Activated naive CD4-positive, alpha-beta T cell treated with anti-CD3 and anti-CD28 coated beads, Interleukin-2, amount 50 U/mL, for 16 hours (primary cell): ENCODE results near the gene ENTPD1.

Source experiments
- DNase-seq: peaks from one replicate; pipeline ENCODE4 v3.0.0-alpha.2; 2020

Gene ENTPD1

GRCh38 chr10:95833042-95833610 lies 77.2 kb downstream of the ENTPD1 start:
- DNase-seq = no peak

- DNase-seq = no peak
Measured at GRCh38 chr10:95834406-95834805, 78.4 kb downstream of the ENTPD1 start.

GRCh38 chr10:95835149-95835860 lies 79.3 kb downstream of the ENTPD1 start:
- DNase-seq = no peak

GRCh38 chr10:95835911-95836310 lies 79.9 kb downstream of the ENTPD1 start:
- DNase-seq = no peak

- no peak for DNase-seq
Measured at GRCh38 chr10:95836610-95837355, 80.8 kb downstream of the ENTPD1 start.

- no peak for DNase-seq
Measured at GRCh38 chr10:95837356-95837776, 81.4 kb downstream of the ENTPD1 start.

- no peak for DNase-seq
Measured at GRCh38 chr10:95837783-95838182, 81.8 kb downstream of the ENTPD1 start.

GRCh38 chr10:95840121-95840520 lies 84.2 kb downstream of the ENTPD1 start:
- DNase-seq = no peak

GRCh38 chr10:95840681-95841080 lies 84.7 kb downstream of the ENTPD1 start:
- DNase-seq = no peak

GRCh38 chr10:95841661-95842498 lies 85.9 kb downstream of the ENTPD1 start:
- DNase-seq = no peak

- no peak for DNase-seq
Measured at GRCh38 chr10:95845411-95845810, 89.4 kb downstream of the ENTPD1 start.

GRCh38 chr10:95847007-95847406 lies 91.0 kb downstream of the ENTPD1 start:
- no peak for DNase-seq

GRCh38 chr10:95848841-95849240 lies 92.9 kb downstream of the ENTPD1 start:
- no peak for DNase-seq

- DNase-seq = no peak
Measured at GRCh38 chr10:95850791-95851190, 94.8 kb downstream of the ENTPD1 start.

GRCh38 chr10:95860166-95860940 lies 104.4 kb downstream of the ENTPD1 start:
- DNase-seq = no peak

GRCh38 chr10:95861386-95861785 lies 105.4 kb downstream of the ENTPD1 start:
- DNase-seq = no peak

- no peak for DNase-seq
Measured at GRCh38 chr10:95864906-95865813, 109.2 kb downstream of the ENTPD1 start.

- DNase-seq = no peak
Measured at GRCh38 chr10:95865814-95866466, 110.0 kb downstream of the ENTPD1 start.

GRCh38 chr10:95866467-95866842 lies 110.5 kb downstream of the ENTPD1 start:
- DNase-seq = no peak

GRCh38 chr10:95867866-95868265 lies 111.9 kb downstream of the ENTPD1 start:
- no peak for DNase-seq
